H9 (cell line): ENCODE measurements around the gene STK11IP. TPM values are rescaled to one million over a fixed set of nuclear protein-coding genes. Genes with fewer than 3 reads are reported as not detected.

ENCODE experiments used
- DNase-seq: peaks from one replicate; pipeline ENCODE4 v3.0.0-alpha.2; 2017
- H2AFZ ChIP-seq: one replicate; pipeline ENCODE4 v1.6.1; 2013; ENCODE audit warnings: mild to moderate bottlenecking, low read length, control low read depth, moderate library complexity
- H2AK5ac ChIP-seq: 2 replicates; pipeline ENCODE4 v1.6.1; 2013; ENCODE audit warnings: low read length, control low read depth, mixed read lengths; ENCODE audit not compliant: insufficient read length
- H2BK120ac ChIP-seq: one replicate; pipeline ENCODE4 v1.6.1; 2013; ENCODE audit warnings: low read depth, mild to moderate bottlenecking, low read length, control low read depth, inconsistent platforms; ENCODE audit not compliant: poor library complexity, severe bottlenecking
- H2BK12ac ChIP-seq: 2 replicates; pipeline ENCODE4 v1.6.1; 2013; ENCODE audit warnings: low read length, control low read depth, mixed read lengths, low read depth; ENCODE audit not compliant: insufficient read length
- H2BK15ac ChIP-seq: 2 replicates; pipeline ENCODE4 v1.6.1; 2013; ENCODE audit warnings: low read depth, low read length, control low read depth
- H2BK20ac ChIP-seq: one replicate; pipeline ENCODE4 v1.6.1; 2013; ENCODE audit warnings: low read depth, mild to moderate bottlenecking, low read length, control low read depth, inconsistent platforms; ENCODE audit not compliant: poor library complexity, severe bottlenecking
- H2BK5ac ChIP-seq: 2 replicates; pipeline ENCODE4 v1.6.1; 2013; ENCODE audit warnings: low read length, control low read depth, mixed read lengths; ENCODE audit not compliant: insufficient read length
- H3K14ac ChIP-seq: 2 replicates; pipeline ENCODE4 v1.6.1; 2013; ENCODE audit warnings: low read length, control low read depth; ENCODE audit not compliant: insufficient read depth
- H3K18ac ChIP-seq: 2 replicates; pipeline ENCODE4 v1.6.1; 2013; ENCODE audit warnings: low read depth, mild to moderate bottlenecking, mixed read lengths, low read length, control low read depth; ENCODE audit not compliant: insufficient read length
- H3K23ac ChIP-seq: 2 replicates; pipeline ENCODE4 v1.6.1; 2013; ENCODE audit warnings: low read length, control low read depth, mixed read lengths, low read depth; ENCODE audit not compliant: insufficient read length
- H3K23me2 ChIP-seq: 2 replicates; pipeline ENCODE4 v1.6.1; 2013; ENCODE audit warnings: low read depth, mild to moderate bottlenecking, mixed read lengths, low read length, control low read depth; ENCODE audit not compliant: insufficient read length, poor library complexity, severe bottlenecking
- H3K27ac ChIP-seq: 2 replicates; pipeline ENCODE4 v1.5.1; 2013; ENCODE audit warnings: low read length, control low read depth, mixed read lengths, low read depth; ENCODE audit not compliant: insufficient read length
- H3K27me3 ChIP-seq: 2 replicates; pipeline ENCODE4 v1.6.1; 2013; ENCODE audit warnings: low read length, control low read depth, inconsistent platforms; ENCODE audit not compliant: insufficient read depth
- H3K4ac ChIP-seq: 2 replicates; pipeline ENCODE4 v1.6.1; 2013; ENCODE audit warnings: low read depth, mild to moderate bottlenecking, control low read depth, inconsistent platforms, low read length, moderate library complexity
- H3K4me1 ChIP-seq: 2 replicates; pipeline ENCODE4 v1.6.1; 2013; ENCODE audit warnings: low read length, control low read depth, inconsistent platforms; ENCODE audit not compliant: insufficient read depth
- H3K4me2 ChIP-seq: 2 replicates; pipeline ENCODE4 v1.6.1; 2013; ENCODE audit warnings: low read length, control low read depth, mixed read lengths; ENCODE audit not compliant: insufficient read length, insufficient read depth
- H3K56ac ChIP-seq: 2 replicates; pipeline ENCODE4 v1.6.1; 2013; ENCODE audit warnings: low read depth, mild to moderate bottlenecking, mixed read lengths, low read length, control low read depth; ENCODE audit not compliant: insufficient read length
- H3K79me1 ChIP-seq: 2 replicates; pipeline ENCODE4 v1.6.1; 2013; ENCODE audit warnings: low read depth, mild to moderate bottlenecking, moderate library complexity, low read length, control low read depth, inconsistent platforms; ENCODE audit not compliant: insufficient read depth, poor library complexity, severe bottlenecking
- H3K79me2 ChIP-seq: 2 replicates; pipeline ENCODE4 v1.6.1; 2013; ENCODE audit warnings: low read length, control low read depth, inconsistent platforms; ENCODE audit not compliant: insufficient read depth
- H3K9ac ChIP-seq: 2 replicates; pipeline ENCODE4 v1.6.1; 2013; ENCODE audit warnings: low read length, control low read depth, mixed read lengths; ENCODE audit not compliant: insufficient read length; ENCODE audit errors: extremely low read depth
- H3K9me3 ChIP-seq: one replicate; pipeline ENCODE4 v1.6.1; 2013; ENCODE audit warnings: low read depth, low read length, inconsistent platforms; ENCODE audit not compliant: control insufficient read depth
- H3T11ph ChIP-seq: one replicate; pipeline ENCODE4 v1.6.1; 2013; ENCODE audit warnings: mild to moderate bottlenecking, low read length, control low read depth, inconsistent platforms
- H4K20me1 ChIP-seq: one replicate; pipeline ENCODE4 v1.6.1; 2013; ENCODE audit not compliant: control insufficient read depth, insufficient read length, insufficient read depth
- H4K5ac ChIP-seq: 2 replicates; pipeline ENCODE4 v1.6.1; 2013; ENCODE audit warnings: low read depth, mild to moderate bottlenecking, mixed read lengths, low read length, control low read depth; ENCODE audit not compliant: insufficient read length
- H4K8ac ChIP-seq: replicated peaks from 2 replicates; pipeline ENCODE4 v1.6.1; 2013; ENCODE audit warnings: low read length, control low read depth, mixed read lengths, low read depth; ENCODE audit not compliant: insufficient read length
- H4K91ac ChIP-seq: 2 replicates; pipeline ENCODE4 v1.6.1; 2013; ENCODE audit warnings: low read depth, mild to moderate bottlenecking, moderate library complexity, mixed read lengths, low read length, control low read depth; ENCODE audit not compliant: insufficient read length
- H3K27ac Mint-ChIP-seq, 3 experiments: 2 replicates in 2 of 3; 3 replicates in 1 of 3; pipeline ENCODE4 v1.8.0; 2020 to 2021; ENCODE audit warnings: mixed read lengths in 3 of 3, mild to moderate bottlenecking in 1 of 3, moderate library complexity in 1 of 3
- H3K27me3 Mint-ChIP-seq: 2 replicates; pipeline ENCODE4 v1.8.0; 2021; ENCODE audit warnings: low read depth, mild to moderate bottlenecking, moderate library complexity, mixed read lengths
- H3K36me3 Mint-ChIP-seq, 3 experiments: 2 replicates in 2 of 3; 3 replicates in 1 of 3; pipeline ENCODE4 v1.8.0; 2020 to 2021; ENCODE audit warnings: low read depth in 3 of 3, mixed read lengths in 3 of 3; ENCODE audit not compliant: insufficient read depth in 1 of 3
- H3K4me1 Mint-ChIP-seq, 2 experiments: 2 replicates each; pipeline ENCODE4 v1.8.0; 2020; ENCODE audit warnings: mixed read lengths in 2 of 2
- H3K4me3 Mint-ChIP-seq, 2 experiments: 2 replicates in 1 of 2; 3 replicates in 1 of 2; pipeline ENCODE4 v1.8.0; 2020 to 2021; ENCODE audit warnings: mild to moderate bottlenecking in 2 of 2, mixed read lengths in 2 of 2, moderate library complexity in 1 of 2
- H3K9me3 Mint-ChIP-seq, 2 experiments: 2 replicates in 1 of 2; 3 replicates in 1 of 2; pipeline ENCODE4 v1.8.0; 2020; ENCODE audit warnings: mild to moderate bottlenecking in 2 of 2, mixed read lengths in 2 of 2, moderate library complexity in 1 of 2
- CTCF ChIP-seq: fragments of 200-600 bp; sonication (generic); conservative IDR thresholded peaks from 3 replicates; pipeline ENCODE4 v1.8.0; 2021; ENCODE audit warnings: antibody characterized with exemption, mild to moderate bottlenecking
- WGBS: extraction: QIAGEN DNeasy Blood & Tissue Kit; methylation state at CpG from one replicate; pipeline ENCODE4 v1.1.7; 2013; ENCODE audit warnings: missing lambda C conversion rate, low lambda C conversion rate, mixed read lengths; ENCODE audit not compliant: insufficient read length; ENCODE audit errors: extremely low coverage; 5-methylcytosine and 5-hydroxymethylcytosine counted together
- total RNA-seq: library from RNA; stranded (reverse); gene quantifications from 2 replicates; pipeline ENCODE4 v1.2.1, GENCODE V29; 2021

Gene STK11IP
- total RNA-seq, 1 experiment from 2014 or later: 31.1 TPM

GRCh38 chr2:219664041-219664440, 66.4 kb downstream of the STK11IP start:
- no peak overlapping the region for H3K9ac ChIP-seq
- no peak overlapping the region for H4K91ac ChIP-seq
- H3K4me2 ChIP-seq: no peak overlapping the region
- H3K4me1 Mint-ChIP-seq: peaks cover 16 to 23% of the 10 kb centered on the region in 2 experiments
- H2AFZ ChIP-seq: no peak overlapping the region
- H3K4me3 Mint-ChIP-seq: no peak overlapping the region
- no peak overlapping the region for H3K14ac ChIP-seq
- H2AK5ac ChIP-seq: no peak overlapping the region
- H2BK5ac ChIP-seq: no peak overlapping the region
- H3T11ph ChIP-seq: no peak overlapping the region
- H4K5ac ChIP-seq: no peak overlapping the region
- H3K79me1 ChIP-seq: no peaks in the 10 kb centered on the region
- H3K27ac ChIP-seq: no peak overlapping the region
- H3K23ac ChIP-seq: no peak overlapping the region
- H2BK15ac ChIP-seq: no peak overlapping the region
- no peaks in the 10 kb centered on the region for H3K9me3 ChIP-seq
- H3K9me3 Mint-ChIP-seq: peaks cover 15 to 18% of the 10 kb centered on the region in 2 experiments
- H3K4me1 ChIP-seq: no peaks in the 10 kb centered on the region
- no peaks in the 10 kb centered on the region for H4K20me1 ChIP-seq
- no peak overlapping the region for H3K18ac ChIP-seq
- no CpG with 5 or more reads among the region's 5 CpGs for WGBS
- H2BK12ac ChIP-seq: no peak overlapping the region
- no peaks in the 10 kb centered on the region for H3K79me2 ChIP-seq
- H3K23me2 ChIP-seq: no peaks in the 10 kb centered on the region
- no peak overlapping the region for H2BK120ac ChIP-seq
- no peak overlapping the region for H3K27ac Mint-ChIP-seq
- no peak overlapping the region for H3K4ac ChIP-seq
- no peak overlapping the region for H4K8ac ChIP-seq
- no peak for TF ChIP-seq CTCF
- H3K27me3 ChIP-seq: no peaks in the 10 kb centered on the region
- H3K36me3 Mint-ChIP-seq: peaks cover 3 to 15% (median 13%) of the 10 kb centered on the region in 3 experiments; a peak in 6 of 7 replicates
- DNase-seq: peak; percentile 11
- no peak overlapping the region for H3K56ac ChIP-seq
- H2BK20ac ChIP-seq: no peak overlapping the region
- peaks cover 1% of the 10 kb centered on the region; the same call in 1 of the 2 replicates for H3K27me3 Mint-ChIP-seq
